Osteocyte (in vitro differentiated cells): Measurements from ENCODE around the gene UFD1. TPM values are rescaled to one million over a fixed set of nuclear protein-coding genes. Genes with fewer than 3 reads are reported as not detected.

Experiments
- DNase-seq: peaks from one replicate; pipeline ENCODE4 v3.0.0; 2021; ENCODE audit warnings: mixed read lengths; ENCODE audit not compliant: unreplicated experiment; ENCODE audit errors: extremely low spot score
- H3K27ac Mint-ChIP-seq: one replicate; pipeline ENCODE4 v1.8.0; 2021; ENCODE audit warnings: mild to moderate bottlenecking, mixed read lengths; ENCODE audit not compliant: unreplicated experiment
- H3K27me3 Mint-ChIP-seq: one replicate; pipeline ENCODE4 v1.8.0; 2021; ENCODE audit warnings: mixed read lengths; ENCODE audit not compliant: unreplicated experiment
- H3K36me3 Mint-ChIP-seq: one replicate; pipeline ENCODE4 v1.8.0; 2021; ENCODE audit warnings: mixed read lengths; ENCODE audit not compliant: unreplicated experiment
- H3K4me1 Mint-ChIP-seq: one replicate; pipeline ENCODE4 v1.8.0; 2021; ENCODE audit warnings: mixed read lengths; ENCODE audit not compliant: unreplicated experiment
- H3K4me3 Mint-ChIP-seq: one replicate; pipeline ENCODE4 v1.8.0; 2021; ENCODE audit warnings: mild to moderate bottlenecking, moderate library complexity, mixed read lengths; ENCODE audit not compliant: unreplicated experiment
- H3K9me3 Mint-ChIP-seq: one replicate; pipeline ENCODE4 v1.8.0; 2021; ENCODE audit warnings: mixed read lengths; ENCODE audit not compliant: unreplicated experiment
- total RNA-seq: library from RNA; stranded (reverse); gene quantifications from 2 replicates; pipeline ENCODE4 v1.2.1, GENCODE V29; 2021
- TF ChIP-seq, protein P1 (sequence below): fragments of 200-600 bp; sonication (generic); IDR thresholded peaks from 2 replicates; pipeline ENCODE4 v1.5.0; 2021; ENCODE audit warnings: antibody characterized with exemption, mild to moderate bottlenecking, moderate library complexity

UFD1 gene
- total RNA-seq, 1 donor from 2014 or later, result 72.5 TPM

GRCh38 chr22:19464546-19464945, 14.4 kb downstream of the UFD1 start:
- DNase-seq, result no peak
- Mint-ChIP-seq H3K36me3 (peaks cover 19% of the 10 kb centered on the region), H3K27me3 (no peaks in the 10 kb centered on the region), H3K9me3 (no peaks in the 10 kb centered on the region), H3K27ac (no peak overlapping the region), H3K4me1 (peaks cover 3% of the 10 kb centered on the region), H3K4me3 (no peak overlapping the region)
- TF ChIP-seq, protein P1, sequence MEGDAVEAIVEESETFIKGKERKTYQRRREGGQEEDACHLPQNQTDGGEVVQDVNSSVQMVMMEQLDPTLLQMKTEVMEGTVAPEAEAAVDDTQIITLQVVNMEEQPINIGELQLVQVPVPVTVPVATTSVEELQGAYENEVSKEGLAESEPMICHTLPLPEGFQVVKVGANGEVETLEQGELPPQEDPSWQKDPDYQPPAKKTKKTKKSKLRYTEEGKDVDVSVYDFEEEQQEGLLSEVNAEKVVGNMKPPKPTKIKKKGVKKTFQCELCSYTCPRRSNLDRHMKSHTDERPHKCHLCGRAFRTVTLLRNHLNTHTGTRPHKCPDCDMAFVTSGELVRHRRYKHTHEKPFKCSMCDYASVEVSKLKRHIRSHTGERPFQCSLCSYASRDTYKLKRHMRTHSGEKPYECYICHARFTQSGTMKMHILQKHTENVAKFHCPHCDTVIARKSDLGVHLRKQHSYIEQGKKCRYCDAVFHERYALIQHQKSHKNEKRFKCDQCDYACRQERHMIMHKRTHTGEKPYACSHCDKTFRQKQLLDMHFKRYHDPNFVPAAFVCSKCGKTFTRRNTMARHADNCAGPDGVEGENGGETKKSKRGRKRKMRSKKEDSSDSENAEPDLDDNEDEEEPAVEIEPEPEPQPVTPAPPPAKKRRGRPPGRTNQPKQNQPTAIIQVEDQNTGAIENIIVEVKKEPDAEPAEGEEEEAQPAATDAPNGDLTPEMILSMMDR, result no peak

GRCh38 chr22:19463491-19464469, 15.2 kb downstream of the UFD1 start:
- TF ChIP-seq, protein P1, result no peak
- DNase-seq, result no peak
- Mint-ChIP-seq H3K4me1 (peaks cover 3% of the 10 kb centered on the region), H3K4me3 (no peak overlapping the region), H3K27me3 (no peaks in the 10 kb centered on the region), H3K27ac (no peak overlapping the region), H3K36me3 (peaks cover 19% of the 10 kb centered on the region), H3K9me3 (no peaks in the 10 kb centered on the region)

- Mint-ChIP-seq H3K27ac (no peak overlapping the region), H3K9me3 (no peaks in the 10 kb centered on the region), H3K4me1 (peaks cover 3% of the 10 kb centered on the region), H3K36me3 (peaks cover 18% of the 10 kb centered on the region), H3K4me3 (no peak overlapping the region), H3K27me3 (no peaks in the 10 kb centered on the region)
- TF ChIP-seq, protein P1, result no peak
- no peak for DNase-seq
Observed at GRCh38 chr22:19463008-19463407, 16.0 kb downstream of the UFD1 start.

GRCh38 chr22:19461506-19461905, 17.5 kb downstream of the UFD1 start:
- Mint-ChIP-seq H3K36me3 (peaks cover 12% of the 10 kb centered on the region), H3K9me3 (no peaks in the 10 kb centered on the region), H3K27me3 (no peaks in the 10 kb centered on the region), H3K4me1 (peaks cover 3% of the 10 kb centered on the region), H3K27ac (no peak overlapping the region), H3K4me3 (no peak overlapping the region)
- TF ChIP-seq, protein P1, result no peak
- no peak for DNase-seq

DNA sequence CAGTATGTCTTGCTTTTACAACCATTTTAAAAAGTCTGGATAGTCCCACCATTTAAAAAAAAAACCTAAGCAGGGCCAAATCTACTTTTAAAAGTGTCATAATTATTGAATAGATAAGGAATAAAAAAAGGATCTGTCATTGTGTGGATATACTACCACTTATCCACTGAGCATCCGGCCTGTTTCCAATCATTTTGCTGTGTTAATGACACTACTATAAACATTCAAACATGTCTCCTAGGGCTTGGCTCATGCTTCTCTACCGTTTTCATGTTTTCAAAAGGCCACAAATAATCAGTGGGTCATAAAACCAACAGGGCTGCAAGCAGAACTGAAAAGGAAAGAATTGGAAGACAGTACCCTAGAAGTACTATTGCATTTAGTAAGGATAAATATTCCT, 19.0 kb downstream of the UFD1 start:
- DNase-seq, result no peak
- Mint-ChIP-seq H3K4me3 (no peak overlapping the region), H3K4me1 (peaks cover 8% of the 10 kb centered on the region), H3K9me3 (no peaks in the 10 kb centered on the region), H3K27me3 (no peaks in the 10 kb centered on the region), H3K36me3 (peaks cover 21% of the 10 kb centered on the region), H3K27ac (no peak overlapping the region)
- TF ChIP-seq, protein P1, result no peak
